Skeletal muscle cell (primary cell): Measurements from ENCODE around the gene PCSK9.

ENCODE experiments used
- DNase-seq: peaks from one replicate; pipeline ENCODE4 v3.0.0-alpha.2; 2010; ENCODE audit warnings: low read depth
- H3K4me3 ChIP-seq: 2 replicates; pipeline ENCODE4 v1.5.1; 2011; ENCODE audit warnings: low read depth, mild to moderate bottlenecking, control low read depth, low read length, moderate library complexity

PCSK9 gene

DNA sequence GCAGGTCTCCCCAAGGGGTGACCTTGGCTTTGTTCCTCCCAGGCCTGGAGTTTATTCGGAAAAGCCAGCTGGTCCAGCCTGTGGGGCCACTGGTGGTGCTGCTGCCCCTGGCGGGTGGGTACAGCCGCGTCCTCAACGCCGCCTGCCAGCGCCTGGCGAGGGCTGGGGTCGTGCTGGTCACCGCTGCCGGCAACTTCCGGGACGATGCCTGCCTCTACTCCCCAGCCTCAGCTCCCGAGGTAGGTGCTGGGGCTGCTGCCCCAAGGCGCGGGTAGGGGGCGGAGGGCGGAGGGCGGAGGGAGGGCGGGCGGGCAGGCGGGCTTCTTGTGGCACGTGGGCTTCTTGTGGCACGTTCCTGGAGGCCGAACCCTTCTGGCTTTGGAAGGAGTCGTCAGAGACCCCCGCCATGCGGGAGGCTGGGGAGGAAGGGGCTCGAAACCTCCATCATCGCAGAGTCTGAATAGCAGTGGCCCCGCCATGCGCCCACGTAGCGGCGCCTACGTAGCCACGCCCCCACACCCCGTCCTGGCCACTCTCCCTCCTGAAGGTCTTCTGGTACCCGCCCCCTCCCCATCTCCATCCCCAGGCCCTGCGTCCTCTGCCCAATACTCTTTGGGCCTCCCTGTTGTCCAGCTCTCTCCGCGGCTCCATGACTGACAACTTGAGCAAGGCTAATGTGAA is 16.7 kb downstream of the PCSK9 start:
- no peak for DNase-seq
- H3K4me3 ChIP-seq = no peak overlapping the region

- H3K4me3 ChIP-seq = no peak overlapping the region
- DNase-seq = no peak
Observed at GRCh38 chr1:55056632-55056992, 17.3 kb downstream of the PCSK9 start.

- DNase-seq = no peak
- no peak overlapping the region for H3K4me3 ChIP-seq
Observed at GRCh38 chr1:55057270-55057955, 18.1 kb downstream of the PCSK9 start.

DNA sequence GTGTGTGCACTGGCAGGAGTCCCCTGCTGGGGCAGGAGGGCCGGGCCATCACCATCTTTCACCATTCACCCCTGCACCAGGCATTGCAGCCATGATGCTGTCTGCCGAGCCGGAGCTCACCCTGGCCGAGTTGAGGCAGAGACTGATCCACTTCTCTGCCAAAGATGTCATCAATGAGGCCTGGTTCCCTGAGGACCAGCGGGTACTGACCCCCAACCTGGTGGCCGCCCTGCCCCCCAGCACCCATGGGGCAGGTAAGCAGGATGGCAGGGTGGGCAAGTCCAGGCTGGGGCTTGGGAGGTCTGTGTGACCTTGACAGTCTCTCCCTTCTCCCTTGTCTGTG is 18.6 kb downstream of the PCSK9 start:
- H3K4me3 ChIP-seq = no peak overlapping the region
- DNase-seq = no peak

GRCh38 chr1:55059302-55060132 is 20.2 kb downstream of the PCSK9 start:
- no peak for DNase-seq
- no peak overlapping the region for H3K4me3 ChIP-seq

DNA sequence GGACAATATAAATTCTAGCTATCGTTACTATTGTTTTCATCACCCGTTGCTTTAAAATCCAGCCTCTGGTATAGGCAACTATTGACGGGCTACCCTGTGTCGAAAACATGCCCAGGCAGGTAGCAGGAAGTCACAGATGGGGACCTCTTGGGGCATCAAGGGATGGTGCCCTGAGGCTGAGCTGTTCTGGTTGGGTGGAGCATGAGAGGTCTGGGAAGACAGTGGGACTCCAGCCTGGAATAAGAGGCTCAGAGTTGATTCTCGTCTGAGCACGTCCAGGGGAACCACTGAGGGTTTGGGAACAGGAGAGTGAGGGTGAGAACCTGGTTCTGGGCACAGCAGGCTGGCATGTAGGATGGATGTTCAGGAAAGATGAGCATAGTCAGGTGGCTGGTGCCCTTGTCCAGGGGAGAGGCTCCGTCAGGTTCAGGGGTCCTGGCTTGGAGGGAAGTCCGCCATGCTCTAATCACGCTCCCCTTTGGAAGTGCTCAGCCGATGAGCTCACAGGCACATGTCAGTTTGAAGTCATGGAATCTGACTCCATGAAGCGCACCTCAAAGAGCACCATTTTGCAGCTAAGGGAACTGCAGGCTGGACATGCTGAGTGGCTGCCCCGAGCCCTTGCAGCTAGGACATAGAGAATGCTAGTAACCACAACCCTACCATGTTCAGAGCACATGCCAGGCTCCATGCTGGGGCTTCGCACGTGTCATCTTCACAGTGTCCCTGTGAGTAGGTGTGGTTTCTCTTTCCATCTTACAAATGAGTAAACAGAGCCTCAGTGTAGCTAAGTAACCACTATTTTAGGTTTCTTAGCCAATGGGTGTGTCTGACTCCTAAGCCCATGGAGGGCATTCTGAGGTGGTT is 21.0 kb downstream of the PCSK9 start:
- no peak for DNase-seq
- H3K4me3 ChIP-seq = no peak overlapping the region

- H3K4me3 ChIP-seq = no peak overlapping the region
- no peak for DNase-seq
Observed at GRCh38 chr1:55061000-55061705, 21.8 kb downstream of the PCSK9 start.

- no peak for DNase-seq
- H3K4me3 ChIP-seq = no peak overlapping the region
Observed at GRCh38 chr1:55061706-55062321, 22.5 kb downstream of the PCSK9 start.

GRCh38 chr1:55062801-55063576 is 23.6 kb downstream of the PCSK9 start:
- H3K4me3 ChIP-seq = no peak overlapping the region
- no peak for DNase-seq

GRCh38 chr1:55063577-55063942 is 24.2 kb downstream of the PCSK9 start:
- no peak overlapping the region for H3K4me3 ChIP-seq
- DNase-seq = no peak

GRCh38 chr1:55064071-55064581 is 24.8 kb downstream of the PCSK9 start:
- H3K4me3 ChIP-seq = no peak overlapping the region
- no peak for DNase-seq

DNA sequence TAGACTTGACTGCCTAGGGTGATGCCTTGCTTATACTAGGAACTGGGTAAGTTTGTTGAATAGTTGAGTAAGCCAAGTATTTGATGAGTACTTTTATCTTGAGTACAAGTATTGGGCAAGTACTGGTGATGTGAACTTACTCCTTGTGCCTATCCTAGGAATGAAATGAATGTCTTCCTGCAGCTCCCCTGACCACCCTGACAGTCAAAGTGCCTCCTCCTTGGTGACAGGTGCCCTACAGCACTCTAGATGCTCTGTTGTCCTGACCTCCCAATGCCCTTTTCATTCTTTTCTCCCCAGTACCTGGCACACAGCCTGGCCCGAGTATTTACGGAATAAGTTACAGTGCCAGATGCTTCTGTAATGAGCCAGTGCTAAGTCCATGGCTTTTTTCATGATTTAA is 25.5 kb downstream of the PCSK9 start:
- no peak for DNase-seq
- no peak overlapping the region for H3K4me3 ChIP-seq

- H3K4me3 ChIP-seq = no peak overlapping the region
- no peak for DNase-seq
Observed at GRCh38 chr1:55065648-55066047, 26.3 kb downstream of the PCSK9 start.

DNA sequence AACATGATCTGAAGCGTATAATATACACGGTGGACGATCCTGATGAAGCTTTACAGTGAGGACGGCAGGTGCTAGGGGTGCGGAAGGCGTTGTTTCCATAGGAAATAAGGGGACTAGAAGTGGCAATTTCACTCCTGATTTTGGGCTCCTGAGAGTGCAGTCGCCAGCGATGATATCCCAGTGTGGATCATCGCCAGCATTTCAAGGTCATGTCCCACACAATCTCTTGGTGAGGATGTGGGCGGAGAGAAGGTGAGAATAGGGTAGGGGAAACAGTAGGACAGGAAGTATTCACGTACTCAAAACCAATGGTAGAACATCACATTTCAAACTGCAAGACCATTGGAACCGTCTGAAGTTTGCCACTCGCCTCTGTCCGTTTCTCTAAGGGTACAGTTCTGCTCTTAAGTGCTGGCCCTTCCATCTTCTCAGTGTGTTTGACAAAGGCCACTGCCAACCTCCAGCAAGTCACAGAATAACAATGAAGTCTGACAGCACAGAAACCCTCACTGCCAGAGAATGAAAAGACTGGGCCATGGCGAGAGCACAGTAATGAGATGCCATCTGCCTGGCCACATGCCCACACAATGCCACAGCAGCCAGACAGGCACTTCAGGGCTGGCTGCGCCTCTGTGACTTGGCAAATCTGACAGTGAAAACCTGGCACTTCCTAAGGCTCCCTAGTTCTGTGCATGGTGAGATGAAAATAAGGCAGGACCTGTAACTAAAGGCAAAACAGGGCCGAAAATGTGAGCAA is 27.9 kb downstream of the PCSK9 start:
- no peak for DNase-seq
- no peak overlapping the region for H3K4me3 ChIP-seq

DNA sequence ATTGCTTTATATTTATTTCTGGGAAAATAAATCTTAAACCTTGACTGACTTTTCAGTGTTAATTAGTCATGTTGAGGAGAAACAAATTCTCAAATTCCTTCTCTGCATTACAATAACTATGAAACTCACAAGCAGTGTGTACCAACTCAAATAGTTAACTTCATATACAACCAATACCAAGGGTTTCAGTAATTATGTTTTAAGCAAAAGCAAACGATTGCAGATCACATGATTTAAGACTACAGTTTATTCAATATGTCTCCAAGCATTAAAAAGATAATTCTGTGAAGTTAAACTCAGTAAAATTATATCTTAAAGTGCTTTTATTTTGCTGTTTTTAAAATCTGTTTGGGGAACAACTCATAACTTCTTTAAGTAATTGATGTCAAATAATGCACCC is 28.6 kb downstream of the PCSK9 start:
- no peak overlapping the region for H3K4me3 ChIP-seq
- DNase-seq = no peak

- DNase-seq = no peak
- H3K4me3 ChIP-seq = no peak overlapping the region
Observed at GRCh38 chr1:55068638-55069037, 29.3 kb downstream of the PCSK9 start.

DNA sequence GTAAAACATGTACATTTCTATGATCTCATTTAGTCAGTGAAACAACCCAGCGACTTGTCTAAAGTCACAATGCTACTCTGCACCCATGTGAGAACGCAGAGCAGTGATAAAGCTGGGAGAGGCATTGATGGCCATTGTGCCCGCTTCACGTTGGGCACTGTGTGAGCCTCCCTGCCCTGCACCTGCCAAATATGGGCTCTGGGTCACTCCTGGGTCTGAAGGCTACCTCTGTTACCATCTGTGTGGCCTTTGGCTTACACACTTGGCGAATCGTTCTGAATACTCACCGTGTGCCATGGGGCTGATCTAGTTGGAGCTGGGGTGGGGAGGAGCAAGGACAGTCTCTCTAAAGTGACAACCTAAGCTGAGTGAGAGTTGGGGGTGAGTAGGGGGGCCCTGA is 29.9 kb downstream of the PCSK9 start:
- DNase-seq = no peak
- no peak overlapping the region for H3K4me3 ChIP-seq
